CD8-positive, alpha-beta memory T cell (primary cell): ENCODE results near the gene PLEKHA4. TPM values are rescaled to one million over a fixed set of nuclear protein-coding genes. Genes with fewer than 3 reads are reported as not detected.
"Not testable (repeated sequence)": the region's sequence is repeated elsewhere in the genome, so short reads cannot be mapped to it uniquely, and the experiment has no call there.

Experiments
- CTCF ChIA-PET: fragments of 350-600 bp; sonication (Branson Sonifier 250); formaldehyde crosslinking; loops from one replicate; lab custom pipeline; 2021; ENCODE audit warnings: antibody characterized with exemption; lab: Charles Lee
- POLR2A ChIA-PET: fragments of 350-600 bp; sonication (Branson Sonifier 250); formaldehyde crosslinking; loops from one replicate; lab custom pipeline; 2021; ENCODE audit warnings: antibody characterized with exemption; lab: Charles Lee
- DNase-seq, 5 donors: peaks; one replicate each; pipeline versions ENCODE4 v3.0.0 to v3.0.0-alpha.2; 2020 to 2022; ENCODE audit warnings: mixed read lengths in 1 of 5
- H3K27ac ChIP-seq: one replicate; pipeline ENCODE4 v1.7.0; 2013; ENCODE audit warnings: low read depth, mild to moderate bottlenecking, low read length, moderate library complexity
- H3K27me3 ChIP-seq: 2 replicates; pipeline ENCODE4 v1.7.0; 2013; ENCODE audit warnings: low read length, mild to moderate bottlenecking; ENCODE audit not compliant: insufficient read depth, poor library complexity, severe bottlenecking
- H3K36me3 ChIP-seq: 2 replicates; pipeline ENCODE4 v1.7.0; 2013; ENCODE audit warnings: mild to moderate bottlenecking, low read length, moderate library complexity; ENCODE audit not compliant: insufficient read depth
- H3K4me1 ChIP-seq: 2 replicates; pipeline ENCODE4 v1.7.0; 2013; ENCODE audit warnings: mild to moderate bottlenecking, low read length, moderate library complexity; ENCODE audit not compliant: insufficient read depth
- H3K4me3 ChIP-seq: 2 replicates; pipeline ENCODE4 v1.7.0; 2013; ENCODE audit warnings: mild to moderate bottlenecking, low read length
- H3K9me3 ChIP-seq: 2 replicates; pipeline ENCODE4 v1.7.0; 2013; ENCODE audit warnings: mild to moderate bottlenecking, low read length
- H3K27ac Mint-ChIP-seq, 8 donors: one replicate each; pipeline ENCODE4 v1.8.0; 2020 to 2021; ENCODE audit warnings: mixed read lengths in 8 of 8, mild to moderate bottlenecking in 6 of 8, inconsistent platforms in 3 of 8, moderate library complexity in 3 of 8
- H3K27me3 Mint-ChIP-seq, 2 donors: one replicate each; pipeline ENCODE4 v1.8.0; 2020 to 2021; ENCODE audit warnings: mixed read lengths in 2 of 2, mild to moderate bottlenecking in 1 of 2, moderate library complexity in 1 of 2
- H3K36me3 Mint-ChIP-seq, 3 donors: one replicate each; pipeline ENCODE4 v1.8.0; 2020 to 2021; ENCODE audit warnings: mixed read lengths in 3 of 3, inconsistent platforms in 1 of 3, mild to moderate bottlenecking in 1 of 3
- H3K4me1 Mint-ChIP-seq, 3 donors: one replicate each; pipeline ENCODE4 v1.8.0; 2020 to 2021; ENCODE audit warnings: mixed read lengths in 3 of 3, inconsistent platforms in 1 of 3, mild to moderate bottlenecking in 1 of 3
- H3K4me3 Mint-ChIP-seq, 7 donors: one replicate each; pipeline ENCODE4 v1.8.0; 2020 to 2021; ENCODE audit warnings: mixed read lengths in 7 of 7, mild to moderate bottlenecking in 6 of 7, moderate library complexity in 4 of 7, inconsistent platforms in 2 of 7
- H3K9me3 Mint-ChIP-seq, 5 donors: one replicate each; pipeline ENCODE4 v1.8.0; 2020 to 2022; ENCODE audit warnings: mixed read lengths in 5 of 5, mild to moderate bottlenecking in 3 of 5, moderate library complexity in 2 of 5, inconsistent platforms in 1 of 5
- polyA plus RNA-seq: library from polyadenylated mRNA; unstranded; fragments of 300-500 nt; fragmentation: Illumina TruSeq; gene quantifications from one replicate; pipeline ENCODE4 v1.2.3, GENCODE V29; 2021
- total RNA-seq, 2 experiments: library from RNA; stranded (reverse); gene quantifications; one replicate each; pipeline ENCODE4 v1.2.3, GENCODE V29; 2021

The PLEKHA4 gene
- total and polyA plus RNA-seq, 3 experiments from 2014 or later: 2.5 to 4.1 (median 2.7) TPM

DNA sequence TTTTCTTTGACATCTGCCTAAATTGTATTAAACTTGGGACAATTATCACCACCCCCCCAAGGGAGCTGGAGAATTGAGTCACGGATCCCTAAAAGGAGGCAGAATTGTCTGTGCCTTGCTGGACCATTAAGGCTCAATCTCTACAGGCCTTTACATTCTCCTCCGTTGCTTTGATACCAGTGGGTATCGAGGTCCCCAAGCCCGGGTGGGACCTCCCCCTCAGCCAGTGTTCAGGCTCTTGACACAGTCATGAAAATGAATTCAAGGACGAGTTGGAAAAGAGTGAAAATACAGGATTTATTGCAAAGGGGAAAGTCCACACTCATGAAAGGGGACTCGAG lies 9.4 kb upstream of the PLEKHA4 start:
- peak overlapping the region; percentile 61 for H3K27ac ChIP-seq
- Mint-ChIP-seq H3K36me3 (peaks cover 13 to 55% (median 20%) of the 10 kb centered on the region in 3 donors), H3K4me3 (peak overlapping the region in 4 of 7 donors; percentile 11 to 81 (median 38)), H3K27me3 (peaks cover 0 to 5% of the 10 kb centered on the region in 2 donors), H3K9me3 (no peaks in the 10 kb centered on the region), H3K4me1 (peaks cover 39 to 49% (median 41%) of the 10 kb centered on the region in 3 donors), H3K27ac (peak overlapping the region in 5 of 8 donors; percentile 12 to 99 (median 61))
- CTCF ChIA-PET: interaction anchor here (1.8 kb wide), 1 partner anchor 116 kb away, joined by 3 read pairs; the partner anchor contains the start of genes GYS1 and RUVBL2
- H3K4me3 ChIP-seq: no peak overlapping the region
- no peaks in the 10 kb centered on the region for H3K9me3 ChIP-seq
- H3K27me3 ChIP-seq: no peaks in the 10 kb centered on the region
- peaks cover 32% of the 10 kb centered on the region for H3K4me1 ChIP-seq
- POLR2A ChIA-PET: interaction anchor here (1.9 kb wide), 1 partner anchor 98 kb away, joined by 5 read pairs; no protein-coding TSS in a partner anchor
- DNase-seq: peak in 2 of 5 donors; percentile 29 to 31
- peaks cover 7% of the 10 kb centered on the region for H3K36me3 ChIP-seq

DNA sequence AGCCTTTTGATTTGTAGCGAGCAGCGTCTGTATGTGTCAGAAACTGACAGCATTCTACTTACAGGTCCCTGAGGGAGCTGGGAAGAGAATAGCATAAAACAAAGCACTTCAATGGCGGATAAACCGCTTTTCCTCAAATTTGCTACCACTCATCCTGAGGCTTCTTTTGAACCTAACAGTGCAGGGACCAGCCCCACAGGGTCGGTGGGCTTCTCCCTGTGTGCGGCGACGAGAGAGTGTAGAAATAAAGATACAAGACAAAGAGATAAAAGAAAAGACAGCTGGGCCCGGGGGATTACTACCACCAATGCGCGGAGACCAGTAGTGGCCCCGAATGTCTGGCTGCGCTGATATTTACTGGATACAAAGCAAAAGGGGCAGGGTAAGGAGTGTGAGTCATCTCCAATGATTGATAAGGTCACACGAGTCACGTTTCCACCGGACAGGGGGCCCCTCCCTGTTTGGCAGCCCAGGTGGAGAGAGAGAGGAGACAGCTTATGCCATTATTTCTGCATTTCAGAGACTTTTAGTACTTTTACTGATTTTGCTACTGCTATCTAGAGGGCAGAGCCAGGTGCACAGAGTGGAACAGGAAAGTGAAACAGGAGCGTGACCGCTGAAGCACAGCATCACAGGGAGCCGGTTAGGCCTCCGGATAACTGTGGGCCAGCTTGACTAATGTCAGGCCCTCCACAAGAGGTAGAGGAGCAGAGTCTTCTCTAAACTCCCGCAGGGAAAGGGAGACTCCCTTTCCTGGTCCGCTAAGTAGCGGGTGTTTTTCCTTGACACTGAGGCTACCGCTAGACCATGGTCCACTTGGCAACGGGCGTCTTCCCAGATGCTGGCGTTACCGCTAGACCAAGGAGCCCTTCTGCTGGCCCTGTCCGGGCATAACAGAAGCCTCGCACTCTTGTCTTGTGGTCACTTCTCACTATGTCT lies 7.9 kb upstream of the PLEKHA4 start:
- H3K36me3 ChIP-seq, H3K4me3 ChIP-seq, H3K9me3 ChIP-seq, H3K27me3 ChIP-seq, H3K9me3 Mint-ChIP-seq: not testable (repeated sequence)
- POLR2A ChIA-PET: interaction anchor here (1.3 to 2.0 kb wide), 2 partner anchors 24 to 117 kb away, joined by 11 to 12 read pairs; partner anchors contain the start of genes GYS1, NUCB1 and RUVBL2
- peak in 4 of 5 donors; percentile 37 to 74 (median 42) for DNase-seq
- CTCF ChIA-PET: interaction anchor here (1.7 to 1.8 kb wide), 2 partner anchors 32 to 117 kb away, joined by 3 to 4 read pairs; partner anchors contain the start of genes GYS1 and RUVBL2
- H3K4me3 Mint-ChIP-seq: peak overlapping the region in 6 of 7 donors; percentile 46 to 97 (median 60)
- Histone ChIP-seq H3K4me1 (peaks cover 32% of the 10 kb centered on the region), H3K27ac (peak overlapping the region; percentile 100)
- peaks cover 43 to 57% (median 47%) of the 10 kb centered on the region in 3 donors for H3K4me1 Mint-ChIP-seq
- peak overlapping the region; percentile 75 to 100 (median 100) for H3K27ac Mint-ChIP-seq
- peaks cover 0 to 13% of the 10 kb centered on the region in 2 donors for H3K27me3 Mint-ChIP-seq
- peaks cover 13 to 62% (median 20%) of the 10 kb centered on the region in 3 donors for H3K36me3 Mint-ChIP-seq

DNA sequence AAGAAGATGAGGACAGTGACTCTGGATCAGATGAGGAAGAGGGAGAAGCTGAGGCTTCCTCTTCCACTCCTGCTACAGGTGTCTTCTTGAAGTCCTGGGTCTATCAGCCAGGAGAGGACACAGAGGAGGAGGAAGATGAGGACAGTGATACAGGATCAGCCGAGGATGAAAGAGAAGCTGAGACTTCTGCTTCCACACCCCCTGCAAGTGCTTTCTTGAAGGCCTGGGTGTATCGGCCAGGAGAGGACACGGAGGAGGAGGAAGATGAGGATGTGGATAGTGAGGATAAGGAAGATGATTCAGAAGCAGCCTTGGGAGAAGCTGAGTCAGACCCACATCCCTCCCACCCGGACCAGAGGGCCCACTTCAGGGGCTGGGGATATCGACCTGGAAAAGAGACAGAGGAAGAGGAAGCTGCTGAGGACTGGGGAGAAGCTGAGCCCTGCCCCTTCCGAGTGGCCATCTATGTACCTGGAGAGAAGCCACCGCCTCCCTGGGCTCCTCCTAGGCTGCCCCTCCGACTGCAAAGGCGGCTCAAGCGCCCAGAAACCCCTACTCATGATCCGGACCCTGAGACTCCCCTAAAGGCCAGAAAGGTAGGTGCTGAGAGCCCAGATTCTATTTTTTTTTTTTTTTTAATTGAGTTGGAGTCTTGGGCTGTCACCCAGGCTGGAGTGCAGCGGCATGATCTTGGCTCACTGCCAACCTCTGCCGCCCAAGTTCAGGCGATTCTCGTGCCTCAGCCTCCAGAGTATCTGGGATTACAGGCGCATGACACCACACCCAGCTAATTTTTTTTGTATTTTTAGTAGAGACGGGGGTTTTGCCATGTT lies 6.1 kb upstream of the PLEKHA4 start:
- Histone ChIP-seq H3K4me3 (peak overlapping the region; percentile 27), H3K36me3 (peaks cover 7% of the 10 kb centered on the region), H3K4me1 (peaks cover 32% of the 10 kb centered on the region), H3K27ac (peak overlapping the region; percentile 100), H3K9me3 (no peaks in the 10 kb centered on the region), H3K27me3 (no peaks in the 10 kb centered on the region)
- H3K36me3 Mint-ChIP-seq: peaks cover 13 to 62% (median 20%) of the 10 kb centered on the region in 3 donors
- peaks cover 0 to 14% of the 10 kb centered on the region in 2 donors for H3K27me3 Mint-ChIP-seq
- peaks cover 0 to 5% (median 0%) of the 10 kb centered on the region in 5 donors for H3K9me3 Mint-ChIP-seq
- H3K4me1 Mint-ChIP-seq: peaks cover 43 to 57% (median 47%) of the 10 kb centered on the region in 3 donors
- POLR2A ChIA-PET: interaction anchor here (1.0 to 2.0 kb wide), 5 partner anchors 26 to 119 kb away, joined by 3 to 12 read pairs (median 7); partner anchors contain the start of genes GYS1, NUCB1 and RUVBL2
- CTCF ChIA-PET: interaction anchor here (0.6 to 2.2 kb wide), 7 partner anchors 30 to 119 kb away, joined by 3 to 6 read pairs (median 3); partner anchors contain the start of genes GYS1, HSD17B14 and RUVBL2
- peak overlapping the region; percentile 99 to 100 (median 100) for H3K27ac Mint-ChIP-seq
- H3K4me3 Mint-ChIP-seq: peak overlapping the region; percentile 91 to 100 (median 98)
- DNase-seq: peak in 3 of 5 donors; percentile 34 to 61 (median 35)

GRCh38 chr19:48873476-48874302 lies 5.3 kb upstream of the PLEKHA4 start:
- Histone ChIP-seq H3K27me3 (no peaks in the 10 kb centered on the region), H3K4me1 (peaks cover 32% of the 10 kb centered on the region), H3K27ac (peak overlapping the region; percentile 100), H3K9me3 (no peaks in the 10 kb centered on the region), H3K4me3 (peak overlapping the region; percentile 95), H3K36me3 (peaks cover 7% of the 10 kb centered on the region)
- peaks cover 0 to 14% of the 10 kb centered on the region in 2 donors for H3K27me3 Mint-ChIP-seq
- H3K9me3 Mint-ChIP-seq: peaks cover 0 to 5% (median 0%) of the 10 kb centered on the region in 5 donors
- CTCF ChIA-PET: interaction anchor here (0.6 to 2.2 kb wide), 8 partner anchors 13 to 120 kb away, joined by 3 to 6 read pairs (median 3); partner anchors contain the start of genes GYS1, HSD17B14 and RUVBL2
- peaks cover 13 to 60% (median 20%) of the 10 kb centered on the region in 3 donors for H3K36me3 Mint-ChIP-seq
- peak overlapping the region; percentile 97 to 100 (median 99) for H3K4me3 Mint-ChIP-seq
- H3K4me1 Mint-ChIP-seq: peaks cover 41 to 55% (median 46%) of the 10 kb centered on the region in 3 donors
- peak in 1 of 5 donors; percentile 37 for DNase-seq
- peak overlapping the region; percentile 99 to 100 (median 100) for H3K27ac Mint-ChIP-seq
- POLR2A ChIA-PET: interaction anchor here (1.4 to 2.2 kb wide), 3 partner anchors 27 to 90 kb away, joined by 4 to 17 read pairs (median 7); partner anchors contain the start of gene NUCB1

DNA sequence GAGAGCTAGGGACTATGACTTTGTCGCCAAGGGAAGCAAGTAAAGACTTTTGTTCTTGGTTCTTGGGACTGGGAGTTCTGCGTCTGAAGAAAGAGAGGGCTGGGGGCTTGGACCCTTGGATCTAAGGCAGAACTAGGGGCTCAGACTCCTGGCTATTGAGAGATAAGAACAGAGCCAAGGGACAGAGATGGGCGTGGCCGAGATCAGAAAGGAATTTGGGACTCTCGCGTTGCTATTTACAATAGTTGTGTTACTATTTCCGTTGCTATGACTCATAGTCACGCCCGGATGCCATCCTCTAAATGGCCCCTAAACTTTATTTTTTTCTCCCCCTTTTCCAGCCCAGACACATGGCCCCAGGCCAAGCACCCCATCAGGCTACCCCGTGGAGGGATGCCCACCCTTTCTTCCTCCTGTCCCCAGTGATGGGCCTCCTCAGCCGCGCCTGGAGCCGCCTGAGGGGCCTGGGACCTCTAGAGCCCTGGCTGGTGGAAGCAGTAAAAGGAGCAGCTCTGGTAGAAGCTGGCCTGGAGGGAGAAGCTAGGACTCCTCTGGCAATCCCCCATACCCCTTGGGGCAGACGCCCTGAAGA lies 4.6 kb upstream of the PLEKHA4 start:
- Histone ChIP-seq H3K9me3 (no peaks in the 10 kb centered on the region), H3K4me3 (peak overlapping the region; percentile 95), H3K4me1 (peaks cover 32% of the 10 kb centered on the region), H3K36me3 (peaks cover 7% of the 10 kb centered on the region), H3K27me3 (no peaks in the 10 kb centered on the region), H3K27ac (peak overlapping the region; percentile 100)
- peaks cover 0 to 5% (median 0%) of the 10 kb centered on the region in 5 donors for H3K9me3 Mint-ChIP-seq
- H3K4me1 Mint-ChIP-seq: peaks cover 39 to 52% (median 43%) of the 10 kb centered on the region in 3 donors
- peaks cover 3 to 14% of the 10 kb centered on the region in 2 donors for H3K27me3 Mint-ChIP-seq
- ChIA-PET CTCF (interaction anchor here (0.9 to 2.2 kb wide), 9 partner anchors 13 to 120 kb away, joined by 3 to 6 read pairs (median 3); partner anchors contain the start of genes GYS1, HSD17B14 and RUVBL2), POLR2A (interaction anchor here (1.3 to 2.2 kb wide), 4 partner anchors 7 to 92 kb away, joined by 4 to 17 read pairs (median 6); partner anchors contain the start of genes FTL and NUCB1)
- H3K27ac Mint-ChIP-seq: peak overlapping the region; percentile 99 to 100 (median 100)
- peaks cover 13 to 54% (median 17%) of the 10 kb centered on the region in 3 donors for H3K36me3 Mint-ChIP-seq
- peak; percentile 66 to 91 (median 85) for DNase-seq
- H3K4me3 Mint-ChIP-seq: peak overlapping the region; percentile 97 to 100 (median 99)
